Lung (tissue), 12 donors: ENCODE data around the gene ATP13A4. TPM values are rescaled to one million over a fixed set of nuclear protein-coding genes. Genes with fewer than 3 reads are reported as not detected.

ENCODE experiments used
- ATAC-seq: fragments of 200-7000 bp; cut with Tn5 transposase; one replicate; pipeline ENCODE4 v1.9.1; 2020; ENCODE audit warnings: moderate number of reproducible peaks; ENCODE audit not compliant: insufficient read depth, low FRiP score
- DNase-seq, 3 donors: peaks; one replicate each; pipeline ENCODE4 v3.0.0-alpha.2; 2013 to 2017
- H3K27ac ChIP-seq, 2 donors: one replicate each; pipeline ENCODE4 v1.5.1; 2013; ENCODE audit warnings: mild to moderate bottlenecking in 2 of 2, moderate library complexity in 2 of 2, control low read depth in 1 of 2, inconsistent platforms in 1 of 2, low read depth in 1 of 2, low read length in 1 of 2
- H3K27me3 ChIP-seq, 3 donors: one replicate each; pipeline ENCODE4 v1.5.1; 2013; ENCODE audit warnings: low read length in 2 of 3; ENCODE audit not compliant: control insufficient read depth in 3 of 3, insufficient read depth in 3 of 3
- H3K36me3 ChIP-seq, 4 donors: one replicate each; pipeline ENCODE4 v1.5.1; 2013; ENCODE audit warnings: low read length in 4 of 4, mild to moderate bottlenecking in 1 of 4, moderate library complexity in 1 of 4; ENCODE audit not compliant: control insufficient read depth in 4 of 4, insufficient read depth in 4 of 4
- H3K4me1 ChIP-seq, 5 donors: one replicate each; pipeline ENCODE4 v1.5.1; 2013; ENCODE audit warnings: low read length in 5 of 5, mild to moderate bottlenecking in 2 of 5, moderate library complexity in 1 of 5; ENCODE audit not compliant: control insufficient read depth in 5 of 5, insufficient read depth in 5 of 5
- H3K4me3 ChIP-seq: one replicate; pipeline ENCODE4 v1.5.1; 2013; ENCODE audit warnings: mild to moderate bottlenecking, control low read depth, moderate library complexity
- H3K9ac ChIP-seq, 2 donors: one replicate each; pipeline ENCODE4 v1.5.1; 2013; ENCODE audit warnings: low read length in 2 of 2, control low read depth in 1 of 2; ENCODE audit not compliant: insufficient read depth in 1 of 2
- H3K9me3 ChIP-seq, 4 donors: one replicate each; pipeline ENCODE4 v1.5.1; 2013; ENCODE audit warnings: low read length in 3 of 4, mild to moderate bottlenecking in 1 of 4, moderate library complexity in 1 of 4; ENCODE audit not compliant: control insufficient read depth in 4 of 4, insufficient read depth in 3 of 4
- WGBS, 2 donors: extraction: QIAGEN DNeasy Blood & Tissue Kit; methylation state at CpG; one replicate each; pipeline ENCODE4 v1.1.7; 2013; 5-methylcytosine and 5-hydroxymethylcytosine counted together
- polyA plus RNA-seq, 2 donors: library from polyadenylated mRNA; stranded (reverse); fragments of 200-250 nt; gene quantifications; one replicate each; pipeline ENCODE4 v1.2.1, GENCODE V29; 2013
- total RNA-seq, 2 donors: library from RNA; depleted of rRNA in 1 of 2; stranded (reverse); fragments of >200 nt in 1 of 2; gene quantifications; one replicate each; pipeline ENCODE4 v1.2.1, GENCODE V29; 2014 to 2021
- TF ChIP-seq, protein P1 (sequence below): IDR thresholded peaks from 2 replicates; pipeline ENCODE4 v1.5.1; 2012; ENCODE audit warnings: mild to moderate bottlenecking; ENCODE audit errors: control extremely low read depth, extremely low read depth
- donor health status: control.
- donor health status: control.
- donor health status: Bipolar disorder and iron deficiency.
- donor health status: healthy.
- donor health status: DM: yes; HTN: yes; CAD: no.

The ATP13A4 gene
- total and polyA plus RNA-seq, 4 donors: 25.5 to 202 (median 85.9) TPM

DNA sequence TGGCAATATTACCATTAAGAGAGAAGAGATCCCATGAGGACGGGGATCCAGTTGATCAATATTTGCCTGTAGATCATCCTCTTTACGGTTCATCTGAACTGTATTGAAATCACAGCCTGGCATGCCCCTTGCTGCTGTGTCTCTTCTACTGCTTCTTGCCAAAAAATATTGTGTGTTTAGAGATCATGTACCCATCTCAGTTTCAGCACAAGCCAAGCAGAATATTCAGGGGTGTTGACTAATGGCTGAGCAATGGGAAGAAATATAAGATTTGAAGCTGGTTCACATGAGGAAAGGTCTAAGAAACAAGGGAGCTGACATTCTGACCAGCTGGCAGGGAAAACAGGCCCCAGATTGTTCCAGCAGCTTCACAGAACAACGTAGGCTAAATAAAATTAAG is 197.4 kb downstream of the ATP13A4 start:
- Histone ChIP-seq H3K9me3 (no peaks in the 10 kb centered on the region), H3K9ac (no peak overlapping the region), H3K4me3 (no peak overlapping the region), H3K27me3 (no peaks in the 10 kb centered on the region), H3K4me1 (no peaks in the 10 kb centered on the region), H3K27ac (no peak overlapping the region), H3K36me3 (no peaks in the 10 kb centered on the region)
- 86 to 90% methylated on average over 3 of the region's 3 CpGs for WGBS, 2 donors
- DNase-seq (no peak), ATAC-seq (no peak)
- TF ChIP-seq, protein P1, sequence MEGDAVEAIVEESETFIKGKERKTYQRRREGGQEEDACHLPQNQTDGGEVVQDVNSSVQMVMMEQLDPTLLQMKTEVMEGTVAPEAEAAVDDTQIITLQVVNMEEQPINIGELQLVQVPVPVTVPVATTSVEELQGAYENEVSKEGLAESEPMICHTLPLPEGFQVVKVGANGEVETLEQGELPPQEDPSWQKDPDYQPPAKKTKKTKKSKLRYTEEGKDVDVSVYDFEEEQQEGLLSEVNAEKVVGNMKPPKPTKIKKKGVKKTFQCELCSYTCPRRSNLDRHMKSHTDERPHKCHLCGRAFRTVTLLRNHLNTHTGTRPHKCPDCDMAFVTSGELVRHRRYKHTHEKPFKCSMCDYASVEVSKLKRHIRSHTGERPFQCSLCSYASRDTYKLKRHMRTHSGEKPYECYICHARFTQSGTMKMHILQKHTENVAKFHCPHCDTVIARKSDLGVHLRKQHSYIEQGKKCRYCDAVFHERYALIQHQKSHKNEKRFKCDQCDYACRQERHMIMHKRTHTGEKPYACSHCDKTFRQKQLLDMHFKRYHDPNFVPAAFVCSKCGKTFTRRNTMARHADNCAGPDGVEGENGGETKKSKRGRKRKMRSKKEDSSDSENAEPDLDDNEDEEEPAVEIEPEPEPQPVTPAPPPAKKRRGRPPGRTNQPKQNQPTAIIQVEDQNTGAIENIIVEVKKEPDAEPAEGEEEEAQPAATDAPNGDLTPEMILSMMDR: no peak

DNA sequence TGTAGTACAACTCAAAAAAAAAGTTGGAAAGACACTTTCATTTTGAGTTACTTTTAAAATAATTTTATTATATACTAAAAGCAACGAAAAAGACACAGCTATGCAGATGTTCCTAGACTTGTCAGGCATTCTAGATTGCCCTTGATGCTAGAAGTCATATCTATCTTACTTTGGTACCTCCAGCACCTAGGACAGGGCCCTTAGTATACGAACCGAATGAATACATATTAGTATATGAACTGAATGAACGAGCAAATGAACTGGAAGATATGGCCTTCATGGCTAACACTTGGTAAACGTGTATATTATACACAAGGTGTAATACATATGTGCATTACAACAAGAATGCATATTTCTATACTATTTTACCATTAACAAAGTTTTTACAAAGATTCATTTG is 200.3 kb downstream of the ATP13A4 start:
- Histone ChIP-seq H3K9ac (no peak overlapping the region), H3K27me3 (no peaks in the 10 kb centered on the region), H3K9me3 (no peaks in the 10 kb centered on the region), H3K4me3 (no peak overlapping the region), H3K4me1 (peaks cover 0 to 4% (median 0%) of the 10 kb centered on the region in 5 donors), H3K27ac (no peak overlapping the region), H3K36me3 (no peaks in the 10 kb centered on the region)
- 61 to 79% methylated on average over 5 of the region's 5 CpGs for WGBS, 2 donors
- TF ChIP-seq, protein P1: no peak
- ATAC-seq (no peak), DNase-seq (no peak)

Other genes with a start within 250 kb of the ATP13A4 start
- 1 to 10 TPM; 1.1 TPM for gene ATP13A5, start 176.1 kb downstream of the ATP13A4 start, total RNA-seq
- 1 to 10 TPM in 1 of 2 donors, under 1 TPM in 1; 0.34 to 1.2 TPM for gene ATP13A5, start 176.1 kb downstream of the ATP13A4 start, polyA plus RNA-seq
- gene OPA1, start 38.3 kb upstream of the ATP13A4 start, total RNA-seq: 10 to 100 TPM; 40.2 to 54.2 TPM
- gene OPA1, start 38.3 kb upstream of the ATP13A4 start, polyA plus RNA-seq: 10 to 100 TPM in 1 of 2 donors, 1 to 10 TPM in 1; 8.8 to 17.8 TPM